HG02970 (cell line): Measurements from ENCODE around the gene KLF7.

Source experiments
- ATAC-seq: cut with Tn5 transposase; IDR thresholded peaks from one replicate; pipeline ENCODE4 v1.9.1; 2021; ENCODE audit warnings: mild to moderate bottlenecking, moderate library complexity, moderate number of reproducible peaks; ENCODE audit not compliant: unreplicated experiment, low FRiP score

The KLF7 gene

DNA sequence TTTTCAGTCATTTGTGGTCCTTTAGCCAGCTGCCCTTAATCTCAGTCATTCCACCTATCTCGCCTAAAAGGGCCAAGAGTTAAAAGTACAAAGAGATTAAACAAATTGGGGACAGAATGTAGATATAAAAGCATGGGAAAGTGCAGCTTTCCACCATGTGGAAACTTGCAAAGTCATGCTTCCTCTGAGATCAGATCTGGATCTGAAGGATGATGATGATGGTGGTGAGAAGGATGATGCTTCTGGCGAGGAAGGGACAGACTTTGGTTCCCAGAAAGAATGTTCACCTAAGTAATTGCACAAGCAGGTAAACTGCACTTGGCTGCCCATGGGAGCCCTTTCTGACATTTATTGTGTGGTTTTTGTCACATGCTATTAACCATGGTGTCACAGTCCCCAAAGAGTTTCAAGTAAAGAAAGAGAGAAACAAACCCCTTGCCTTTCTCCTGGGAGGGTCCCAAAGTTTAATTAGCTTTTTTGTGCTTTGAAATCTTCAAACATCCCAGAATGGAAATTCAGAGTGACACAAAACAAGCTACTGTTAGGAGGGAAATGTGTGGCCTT, 34.7 kb downstream of the KLF7 start:
- ATAC-seq: no peak

DNA sequence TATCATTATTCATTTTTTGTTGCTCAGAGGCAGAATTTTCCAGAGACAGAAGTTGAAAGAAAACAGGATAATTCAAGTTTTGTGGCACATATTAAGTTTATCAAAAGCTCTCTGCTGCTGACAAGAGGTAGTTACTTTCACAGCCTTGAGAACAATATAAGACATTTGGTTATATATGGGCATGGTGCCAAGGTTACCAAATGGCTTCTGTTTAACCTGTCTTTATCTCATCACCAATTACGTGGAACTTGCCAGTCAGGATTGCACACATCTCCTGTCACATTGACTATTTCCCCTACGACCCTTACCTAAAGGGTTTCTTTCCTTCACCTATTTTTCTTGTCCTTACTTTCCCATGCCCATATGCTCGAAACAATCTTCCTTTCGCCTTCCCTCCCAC, 35.9 kb downstream of the KLF7 start:
- ATAC-seq: no peak

DNA sequence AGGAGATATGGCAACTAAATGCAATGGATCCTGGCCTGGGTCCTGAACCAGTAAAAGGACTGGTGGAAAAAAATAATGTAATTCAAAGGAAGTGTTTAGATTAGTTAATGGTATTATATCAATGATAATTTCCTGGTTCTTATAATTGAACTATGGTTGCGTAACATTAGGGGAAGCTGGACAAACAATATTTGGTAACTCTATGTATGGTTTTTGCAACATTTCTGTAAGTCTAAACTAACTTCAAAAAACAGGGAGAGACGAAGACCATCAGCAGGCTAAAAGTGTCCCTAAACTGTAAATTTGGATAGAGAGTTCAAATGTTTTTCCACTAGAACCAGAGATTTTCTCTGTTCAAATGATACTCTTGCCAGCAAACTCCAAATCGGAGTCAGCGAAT, 36.9 kb downstream of the KLF7 start:
- ATAC-seq: no peak

DNA sequence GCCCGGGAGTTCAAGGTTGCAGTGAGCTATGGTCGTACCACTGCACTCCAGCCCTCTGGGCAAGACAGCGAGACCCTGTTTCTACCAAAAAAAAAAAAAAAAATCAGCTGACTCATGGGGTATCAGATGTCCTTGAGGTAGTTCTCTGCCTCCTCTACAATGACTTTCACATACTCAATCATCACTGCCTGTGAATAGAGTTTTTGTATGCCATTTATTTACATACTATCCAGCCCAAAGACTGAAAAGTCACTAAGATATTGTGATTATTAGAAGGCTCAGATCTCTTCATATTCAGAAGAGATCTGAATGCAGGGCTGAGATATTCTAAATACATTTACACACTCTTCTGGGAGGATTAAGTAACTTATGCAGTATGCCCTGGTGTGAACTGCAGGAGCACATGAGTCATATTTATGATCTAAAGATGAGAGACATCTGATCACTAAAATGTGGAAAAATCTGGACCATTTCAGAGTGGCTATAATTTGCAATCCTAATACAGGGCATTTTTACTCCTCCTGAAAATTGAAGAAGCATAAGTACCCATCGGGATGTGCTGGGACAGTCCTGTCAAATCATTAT, 38.9 kb downstream of the KLF7 start:
- no peak for ATAC-seq

DNA sequence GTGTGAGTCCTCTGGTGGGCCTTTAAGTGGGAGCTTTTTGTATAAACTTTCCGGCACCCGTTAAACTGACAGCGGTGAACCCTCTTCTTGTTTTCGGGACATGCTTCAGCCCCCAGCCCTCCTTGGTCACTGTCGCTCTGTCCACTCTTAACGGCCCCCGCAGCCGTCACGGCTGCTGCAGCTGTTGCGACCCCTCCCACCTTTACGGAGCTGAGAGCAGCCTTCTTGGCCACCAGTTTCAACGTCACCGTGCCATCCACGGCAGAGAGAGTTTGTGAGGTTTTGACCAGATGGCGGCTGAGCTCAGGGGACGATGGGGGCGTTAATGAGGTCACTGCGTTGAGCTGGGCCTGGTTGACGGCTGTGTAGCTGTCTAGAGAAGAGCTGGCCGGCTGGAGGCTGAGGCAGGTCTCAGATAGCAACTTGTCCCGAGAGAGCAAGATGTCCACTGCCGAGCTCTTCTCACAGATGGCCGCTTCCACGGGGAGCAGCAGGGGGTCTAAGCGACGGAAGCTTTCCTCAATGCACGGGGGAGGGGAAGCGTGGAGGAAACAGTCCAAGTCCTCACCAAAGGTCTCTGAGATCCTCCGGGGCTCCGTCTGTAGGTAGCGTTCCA, 41.9 kb downstream of the KLF7 start:
- no peak for ATAC-seq

DNA sequence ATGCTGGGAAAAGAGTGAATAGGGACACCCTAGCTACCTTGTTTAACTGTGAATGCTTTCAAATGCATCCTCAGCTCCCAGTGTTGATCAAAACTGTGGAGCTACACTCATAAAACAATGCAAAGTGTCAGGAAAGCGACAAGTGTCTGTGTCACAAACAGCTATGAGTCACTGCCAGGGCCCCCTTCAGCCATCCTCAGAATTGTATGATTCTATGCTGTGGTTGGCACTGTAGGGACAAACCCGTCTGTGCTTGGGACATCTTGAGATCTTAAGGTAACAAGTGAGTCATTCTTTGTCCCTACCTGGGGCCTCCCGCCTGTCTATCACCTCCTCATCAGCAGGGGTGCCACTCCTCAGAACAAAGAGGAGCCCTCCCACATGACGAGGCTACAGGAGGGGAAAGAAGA, 42.4 kb downstream of the KLF7 start:
- ATAC-seq: no peak

DNA sequence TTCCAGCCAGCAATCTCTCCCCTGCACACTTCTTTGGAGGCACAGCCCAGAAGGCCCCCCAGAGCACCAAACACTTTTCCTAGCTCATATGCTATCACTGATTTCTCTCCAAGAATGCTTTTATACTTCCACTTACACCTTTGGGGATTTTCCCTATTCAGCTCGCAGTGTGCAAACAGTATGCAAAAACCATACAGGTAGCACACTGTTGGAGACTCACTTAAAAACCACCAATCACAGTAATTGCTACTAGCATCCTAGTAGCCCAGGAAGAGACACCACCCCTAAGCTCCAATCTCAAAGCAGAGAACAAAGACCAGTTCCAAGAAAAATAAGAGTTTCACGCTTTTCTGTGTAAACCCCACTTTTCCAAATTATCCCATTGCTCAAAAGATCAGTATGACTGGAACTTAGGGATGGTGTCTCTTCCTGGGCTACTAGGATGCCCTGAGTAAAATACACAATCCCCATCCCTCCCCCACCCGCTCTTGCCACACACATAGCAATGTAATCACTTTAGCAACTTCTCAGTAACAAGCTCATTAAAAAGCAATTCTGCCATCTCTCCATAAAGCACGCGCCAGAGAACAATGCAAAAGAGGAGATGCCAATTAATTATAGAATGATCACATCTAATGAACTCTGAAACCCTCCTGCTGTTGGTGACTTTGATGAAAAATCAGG, 43.0 kb downstream of the KLF7 start:
- ATAC-seq: no peak

DNA sequence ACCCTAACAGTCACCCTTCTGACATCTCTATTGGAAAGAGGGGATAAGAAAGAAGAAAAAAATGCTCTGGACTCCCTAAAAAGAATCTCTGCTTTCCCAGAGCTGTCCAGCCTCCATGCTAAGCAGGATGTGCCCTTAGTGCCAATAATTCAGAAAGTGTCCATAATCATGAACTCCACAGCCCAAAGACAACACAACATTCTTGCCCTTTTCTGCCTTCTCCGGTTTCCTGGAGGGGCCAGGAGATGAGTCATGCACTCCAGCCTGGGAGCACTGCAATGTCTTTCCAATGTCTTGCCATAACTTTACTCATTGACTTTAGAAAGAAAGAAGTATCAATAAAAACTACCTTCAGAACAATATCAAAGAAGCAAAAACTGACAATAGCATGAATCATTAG, 44.0 kb downstream of the KLF7 start:
- no peak for ATAC-seq

DNA sequence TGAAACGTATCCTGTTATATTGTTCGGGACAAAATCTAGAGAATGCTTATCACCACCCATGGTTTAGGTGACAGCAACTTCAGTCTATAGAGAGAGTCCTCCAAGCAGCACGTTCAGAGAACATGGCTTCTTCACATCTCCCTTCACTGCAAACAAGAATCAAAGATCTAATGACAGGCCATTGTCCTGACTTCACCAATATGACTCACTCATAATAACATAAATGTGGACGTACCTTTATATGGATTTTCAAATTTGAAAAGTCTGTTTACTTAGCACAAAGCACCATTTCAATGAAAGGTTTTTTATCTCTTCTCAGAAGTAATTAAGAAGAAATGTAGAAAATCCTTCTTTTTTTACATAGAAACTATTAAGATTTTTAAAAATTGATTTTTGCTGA, 46.7 kb downstream of the KLF7 start:
- no peak for ATAC-seq

DNA sequence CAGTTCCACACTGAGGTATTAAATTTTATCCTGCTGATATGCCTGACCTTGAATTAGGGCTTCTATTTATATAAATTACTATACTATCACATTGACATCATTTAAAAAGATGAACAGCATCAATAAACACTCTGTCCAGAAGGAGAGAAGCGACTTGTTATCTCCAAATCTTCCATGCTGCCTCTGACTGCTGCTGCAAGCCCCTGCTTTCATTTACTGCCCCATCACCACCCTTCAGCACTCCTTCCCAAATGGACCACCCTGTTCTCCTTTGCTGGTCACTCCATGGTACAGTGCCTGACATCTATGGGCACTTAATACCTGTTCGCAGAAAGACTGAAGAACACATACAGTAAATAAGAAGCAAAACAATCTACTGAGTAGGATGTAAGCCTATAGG, 48.1 kb downstream of the KLF7 start:
- no peak for ATAC-seq

DNA sequence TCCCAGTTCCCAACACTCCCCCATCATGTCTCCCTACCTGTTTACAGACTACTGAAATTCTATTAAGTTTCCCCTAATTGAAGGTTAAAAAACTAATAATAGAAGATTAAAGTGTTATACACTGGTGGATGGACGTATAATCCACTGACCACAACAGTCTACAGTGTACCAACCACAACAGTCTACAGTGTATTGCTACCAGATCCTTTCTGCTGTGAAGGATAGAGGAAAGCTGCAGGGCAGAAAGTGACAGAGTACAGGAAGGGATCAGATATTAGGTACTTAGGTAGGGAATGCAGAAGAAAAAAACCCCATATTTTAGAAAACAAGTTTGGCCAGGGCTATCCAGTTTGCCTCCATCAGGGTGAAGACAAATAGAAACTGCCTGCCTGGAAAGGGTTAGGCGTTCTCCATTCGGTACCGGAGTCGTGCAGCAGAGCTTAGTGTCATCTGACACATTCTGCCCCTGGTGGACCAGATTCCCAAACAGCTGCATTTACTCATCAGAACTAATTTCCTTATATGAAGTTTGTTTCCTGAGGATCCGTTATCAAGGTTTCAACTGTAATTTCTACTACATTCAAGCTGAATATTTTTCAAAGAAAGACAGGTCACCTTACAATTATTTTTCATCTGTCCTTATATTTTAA, 49.9 kb downstream of the KLF7 start:
- ATAC-seq: no peak

DNA sequence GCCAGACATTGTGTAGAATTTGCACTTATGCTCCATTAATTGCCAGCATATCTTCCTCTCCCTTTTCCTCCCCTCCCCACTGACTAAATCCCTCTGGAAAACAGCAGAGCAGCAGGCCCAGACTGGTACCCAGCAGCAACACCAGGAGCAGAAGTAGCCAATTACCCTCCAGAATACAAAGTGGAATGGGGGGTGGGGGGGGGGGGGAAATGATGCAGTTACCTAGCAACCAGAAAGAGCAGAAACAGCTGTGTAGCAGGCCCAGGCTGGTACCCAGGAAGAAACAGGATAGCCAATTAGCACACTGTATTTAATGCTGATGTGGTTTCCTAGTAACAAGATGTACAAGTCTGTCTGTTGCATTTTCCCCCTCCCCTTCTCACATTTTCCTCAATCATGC, 52.3 kb downstream of the KLF7 start:
- no peak for ATAC-seq

DNA sequence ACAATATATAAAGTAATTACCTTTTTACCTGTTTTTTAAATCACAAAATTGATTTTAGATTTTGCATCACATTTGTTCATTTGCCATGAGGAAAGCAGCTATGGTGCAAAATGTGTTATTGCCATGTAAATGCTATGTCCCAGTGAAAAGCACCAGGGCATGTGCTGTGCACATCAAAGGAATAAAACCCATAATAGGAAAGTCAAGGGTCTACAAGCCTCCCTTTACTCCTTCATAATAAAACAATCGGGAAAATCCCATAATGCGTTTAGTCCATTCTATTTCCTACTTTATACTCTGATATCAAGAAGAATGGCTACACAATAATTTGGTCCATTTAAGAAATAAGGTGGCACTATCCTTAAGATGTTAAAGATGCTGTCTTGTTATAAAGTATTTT, 53.0 kb downstream of the KLF7 start:
- ATAC-seq: no peak

DNA sequence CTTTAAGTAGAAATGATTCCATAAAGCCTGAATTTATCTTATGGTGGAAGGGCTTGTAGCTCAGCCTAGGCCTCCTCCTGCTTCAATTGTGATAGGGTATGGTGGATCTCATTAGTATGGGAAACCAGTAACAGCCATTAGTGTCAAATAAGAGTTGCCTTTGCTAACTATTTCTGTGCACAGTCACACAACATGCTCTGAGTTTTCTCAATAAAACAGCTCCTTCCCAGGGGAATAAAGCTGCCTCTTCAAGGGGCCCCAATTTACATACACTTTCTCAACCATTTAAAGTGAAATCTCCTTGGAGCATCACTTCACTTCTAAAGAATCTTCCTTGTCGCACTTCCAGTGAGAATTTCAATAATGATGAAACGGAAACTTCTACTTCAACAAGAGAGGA, 53.4 kb downstream of the KLF7 start:
- ATAC-seq: no peak

DNA sequence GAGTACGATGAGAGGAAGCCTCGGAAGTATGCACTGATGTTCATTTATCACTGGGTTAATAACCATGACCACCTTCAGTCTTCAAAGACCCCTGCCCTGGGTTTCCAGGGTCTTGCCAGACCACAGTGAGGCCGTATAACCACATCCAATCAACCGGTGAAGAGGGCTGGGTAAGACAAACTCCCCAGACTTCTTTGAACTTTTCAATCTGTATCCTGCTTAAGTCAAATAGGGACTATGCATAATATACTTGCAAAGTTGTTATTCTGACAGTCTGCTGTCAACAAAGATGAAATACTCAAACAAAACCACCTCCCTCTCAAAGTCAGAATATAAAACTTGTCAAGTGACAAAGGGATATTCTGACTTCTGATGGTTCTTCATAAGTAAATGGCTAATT, 54.0 kb downstream of the KLF7 start:
- no peak for ATAC-seq

DNA sequence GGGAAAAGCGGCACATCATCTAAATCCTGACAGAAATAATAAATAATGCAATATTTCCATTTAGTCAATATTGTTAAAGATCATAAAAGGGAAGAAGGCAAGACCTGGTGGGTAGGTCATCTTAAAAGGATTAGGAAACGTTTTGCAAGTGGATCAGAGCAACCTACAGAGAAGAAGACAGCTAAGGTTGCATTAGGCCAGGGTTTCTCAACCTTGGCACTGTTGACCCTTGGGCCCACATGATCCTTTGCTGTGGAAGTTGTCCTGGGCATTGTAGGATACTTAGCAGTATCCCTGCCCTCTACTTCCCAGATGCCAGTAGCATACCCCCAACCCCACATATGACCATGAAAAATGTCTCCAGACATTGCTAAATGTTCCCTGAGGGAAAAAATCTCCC, 55.0 kb downstream of the KLF7 start:
- no peak for ATAC-seq

DNA sequence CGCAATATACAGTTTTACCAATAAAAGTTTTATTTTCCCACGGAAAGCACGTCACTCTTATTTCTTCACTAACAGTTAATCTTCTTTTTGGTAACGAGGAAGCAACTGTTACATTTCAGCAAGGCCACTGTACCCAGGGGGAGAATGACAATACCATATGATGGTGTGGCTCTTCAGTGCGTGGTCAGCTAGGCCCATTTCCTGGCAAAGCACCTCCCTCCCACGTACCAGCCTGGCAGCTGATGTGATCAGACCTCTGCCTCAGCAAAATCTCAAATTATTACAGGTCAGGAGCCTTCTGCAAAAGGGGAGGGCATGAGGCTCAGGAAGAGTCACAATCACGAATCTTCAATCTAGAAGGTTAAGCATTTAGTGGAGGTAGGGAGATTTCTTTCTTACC, 55.4 kb downstream of the KLF7 start:
- ATAC-seq: no peak

DNA sequence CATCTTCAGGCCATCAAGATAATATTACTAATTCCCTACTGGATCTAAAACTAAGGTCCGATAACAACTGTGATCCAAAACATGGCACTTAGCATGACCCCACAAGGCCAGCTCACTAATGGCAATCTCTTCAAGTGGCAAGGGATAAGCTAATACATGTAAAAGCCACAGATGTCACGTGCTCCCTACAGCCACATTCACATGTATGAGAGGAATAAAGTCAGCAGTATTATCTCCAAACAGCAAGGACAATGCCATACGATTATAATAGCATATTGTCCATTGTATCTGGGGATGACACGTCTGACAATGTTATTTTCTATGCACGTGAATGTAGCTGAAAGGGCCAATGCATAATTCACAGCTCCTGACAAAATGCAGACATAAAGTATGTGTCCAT, 56.0 kb downstream of the KLF7 start:
- no peak for ATAC-seq

DNA sequence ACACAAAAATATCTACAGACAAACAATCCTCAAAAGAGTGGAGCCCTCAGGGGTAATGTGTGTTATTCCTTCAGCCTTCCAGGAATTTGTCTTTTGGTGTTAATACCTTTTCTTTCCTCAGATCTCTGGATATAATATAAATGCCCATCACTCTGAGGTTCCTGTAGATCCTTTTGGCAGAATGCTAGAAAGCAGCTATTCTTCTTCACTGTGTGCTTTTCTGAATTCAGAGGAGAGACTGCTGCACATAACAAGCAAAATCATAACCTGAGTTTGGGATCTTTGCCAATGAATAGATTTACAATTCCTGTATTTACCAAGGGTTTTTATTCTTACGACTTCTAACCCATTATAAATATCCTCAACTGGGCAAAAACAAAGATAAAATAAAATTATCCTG, 57.3 kb downstream of the KLF7 start:
- no peak for ATAC-seq

DNA sequence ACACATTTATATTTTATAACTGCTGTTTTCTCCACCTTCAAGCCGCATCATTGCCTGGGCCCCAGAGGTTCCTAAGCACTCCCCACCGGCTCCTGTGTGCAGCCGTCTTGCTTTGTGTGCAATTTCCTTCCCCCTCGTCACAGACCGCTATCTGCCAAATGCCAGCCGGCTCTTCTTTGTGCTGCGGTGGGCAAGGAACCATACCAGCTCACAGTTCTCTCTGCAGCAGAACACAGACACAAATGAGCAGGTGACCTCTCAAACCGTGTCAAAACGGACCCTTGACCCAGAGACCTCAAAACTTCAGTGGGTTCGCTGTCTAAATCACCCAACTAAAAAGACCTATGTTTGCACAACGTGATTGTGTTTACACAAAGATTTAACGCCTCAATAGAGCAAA, 58.2 kb downstream of the KLF7 start:
- no peak for ATAC-seq

DNA sequence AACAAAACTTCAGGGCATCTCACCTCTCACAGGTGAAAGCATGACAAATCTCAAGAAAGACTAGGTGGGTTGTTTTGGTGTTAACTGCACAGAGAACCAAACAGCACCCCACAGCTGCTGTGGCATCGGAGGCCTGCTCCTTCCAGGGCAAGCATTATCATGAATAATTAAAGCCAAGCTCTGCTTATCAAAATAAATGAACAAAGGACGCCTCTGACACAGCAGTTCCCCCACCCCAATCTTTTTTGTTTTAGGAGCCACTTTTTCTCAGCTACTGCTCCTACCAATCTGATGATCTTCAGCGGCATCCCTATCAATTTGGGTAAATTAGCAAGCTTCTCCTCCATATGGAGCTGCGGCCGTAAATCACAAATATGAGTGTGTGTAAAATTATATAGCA, 58.6 kb downstream of the KLF7 start:
- no peak for ATAC-seq

DNA sequence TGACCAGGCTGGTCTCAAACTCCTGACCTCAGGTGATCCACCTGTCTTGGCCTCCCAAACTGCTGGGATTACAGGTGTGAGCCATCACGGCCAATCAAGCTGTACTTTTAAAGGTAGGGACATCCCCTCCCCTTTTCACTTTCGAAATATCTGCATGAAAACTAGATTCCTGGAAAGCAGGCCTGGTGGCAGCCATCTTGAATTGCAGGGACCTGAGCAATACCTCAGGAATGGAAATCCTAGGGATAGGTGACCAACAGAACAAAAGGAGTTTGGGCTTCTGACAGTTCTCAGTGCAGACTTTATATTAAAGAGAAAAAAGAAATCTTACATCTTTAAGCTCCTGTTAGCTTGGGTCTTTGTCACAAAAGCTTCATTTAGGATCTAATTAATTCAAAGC, 62.6 kb downstream of the KLF7 start:
- no peak for ATAC-seq
